CD8-positive, alpha-beta memory T cell (primary cell): ENCODE data around the gene BNC2. TPM values are rescaled to one million over a fixed set of nuclear protein-coding genes. Genes with fewer than 3 reads are reported as not detected.

Experiments
- CTCF ChIA-PET: fragments of 350-600 bp; sonication (Branson Sonifier 250); formaldehyde crosslinking; loops from one replicate; lab custom pipeline; 2021; ENCODE audit warnings: antibody characterized with exemption; lab: Charles Lee
- POLR2A ChIA-PET: fragments of 350-600 bp; sonication (Branson Sonifier 250); formaldehyde crosslinking; loops from one replicate; lab custom pipeline; 2021; ENCODE audit warnings: antibody characterized with exemption; lab: Charles Lee
- DNase-seq, 5 donors: peaks; one replicate each; pipeline versions ENCODE4 v3.0.0 to v3.0.0-alpha.2; 2020 to 2022; ENCODE audit warnings: mixed read lengths in 1 of 5
- H3K27ac ChIP-seq: one replicate; pipeline ENCODE4 v1.7.0; 2013; ENCODE audit warnings: low read depth, mild to moderate bottlenecking, low read length, moderate library complexity
- H3K27me3 ChIP-seq: 2 replicates; pipeline ENCODE4 v1.7.0; 2013; ENCODE audit warnings: low read length, mild to moderate bottlenecking; ENCODE audit not compliant: insufficient read depth, poor library complexity, severe bottlenecking
- H3K36me3 ChIP-seq: 2 replicates; pipeline ENCODE4 v1.7.0; 2013; ENCODE audit warnings: mild to moderate bottlenecking, low read length, moderate library complexity; ENCODE audit not compliant: insufficient read depth
- H3K4me1 ChIP-seq: 2 replicates; pipeline ENCODE4 v1.7.0; 2013; ENCODE audit warnings: mild to moderate bottlenecking, low read length, moderate library complexity; ENCODE audit not compliant: insufficient read depth
- H3K4me3 ChIP-seq: 2 replicates; pipeline ENCODE4 v1.7.0; 2013; ENCODE audit warnings: mild to moderate bottlenecking, low read length
- H3K9me3 ChIP-seq: 2 replicates; pipeline ENCODE4 v1.7.0; 2013; ENCODE audit warnings: mild to moderate bottlenecking, low read length
- H3K27ac Mint-ChIP-seq, 8 donors: one replicate each; pipeline ENCODE4 v1.8.0; 2020 to 2021; ENCODE audit warnings: mixed read lengths in 8 of 8, mild to moderate bottlenecking in 6 of 8, inconsistent platforms in 3 of 8, moderate library complexity in 3 of 8
- H3K27me3 Mint-ChIP-seq, 2 donors: one replicate each; pipeline ENCODE4 v1.8.0; 2020 to 2021; ENCODE audit warnings: mixed read lengths in 2 of 2, mild to moderate bottlenecking in 1 of 2, moderate library complexity in 1 of 2
- H3K36me3 Mint-ChIP-seq, 3 donors: one replicate each; pipeline ENCODE4 v1.8.0; 2020 to 2021; ENCODE audit warnings: mixed read lengths in 3 of 3, inconsistent platforms in 1 of 3, mild to moderate bottlenecking in 1 of 3
- H3K4me1 Mint-ChIP-seq, 3 donors: one replicate each; pipeline ENCODE4 v1.8.0; 2020 to 2021; ENCODE audit warnings: mixed read lengths in 3 of 3, inconsistent platforms in 1 of 3, mild to moderate bottlenecking in 1 of 3
- H3K4me3 Mint-ChIP-seq, 7 donors: one replicate each; pipeline ENCODE4 v1.8.0; 2020 to 2021; ENCODE audit warnings: mixed read lengths in 7 of 7, mild to moderate bottlenecking in 6 of 7, moderate library complexity in 4 of 7, inconsistent platforms in 2 of 7
- H3K9me3 Mint-ChIP-seq, 5 donors: one replicate each; pipeline ENCODE4 v1.8.0; 2020 to 2022; ENCODE audit warnings: mixed read lengths in 5 of 5, mild to moderate bottlenecking in 3 of 5, moderate library complexity in 2 of 5, inconsistent platforms in 1 of 5
- polyA plus RNA-seq: library from polyadenylated mRNA; unstranded; fragments of 300-500 nt; fragmentation: Illumina TruSeq; gene quantifications from one replicate; pipeline ENCODE4 v1.2.3, GENCODE V29; 2021
- total RNA-seq, 2 experiments: library from RNA; stranded (reverse); gene quantifications; one replicate each; pipeline ENCODE4 v1.2.3, GENCODE V29; 2021

Gene BNC2
- total and polyA plus RNA-seq, 3 experiments from 2014 or later = 0.18 TPM; not detected in 2

- no peaks in the 10 kb centered on the region for H3K4me1 Mint-ChIP-seq
- POLR2A ChIA-PET = no interaction called here
- Histone ChIP-seq H3K27me3 (no peaks in the 10 kb centered on the region), H3K36me3 (no peaks in the 10 kb centered on the region), H3K4me1 (no peaks in the 10 kb centered on the region), H3K4me3 (no peak overlapping the region), H3K27ac (no peak overlapping the region), H3K9me3 (no peaks in the 10 kb centered on the region)
- no peak overlapping the region for H3K4me3 Mint-ChIP-seq
- peaks cover 3 to 22% (median 5%) of the 10 kb centered on the region in 5 donors for H3K9me3 Mint-ChIP-seq
- CTCF ChIA-PET = no interaction called here
- no peaks in the 10 kb centered on the region for H3K36me3 Mint-ChIP-seq
- no peaks in the 10 kb centered on the region for H3K27me3 Mint-ChIP-seq
- DNase-seq = no peak
- no peak overlapping the region for H3K27ac Mint-ChIP-seq
Measured at GRCh38 chr9:16469184-16469583, 401.3 kb downstream of the BNC2 start.

GRCh38 chr9:16461851-16462250, 408.6 kb downstream of the BNC2 start:
- H3K36me3 Mint-ChIP-seq = no peaks in the 10 kb centered on the region
- no peak overlapping the region for H3K27ac Mint-ChIP-seq
- peaks cover 3 to 8% (median 8%) of the 10 kb centered on the region in 5 donors for H3K9me3 Mint-ChIP-seq

GRCh38 chr9:16461137-16461840, 409.2 kb downstream of the BNC2 start:
- Histone ChIP-seq H3K27ac (no peak overlapping the region), H3K4me3 (no peak overlapping the region), H3K4me1 (no peaks in the 10 kb centered on the region), H3K27me3 (no peaks in the 10 kb centered on the region), H3K9me3 (no peaks in the 10 kb centered on the region), H3K36me3 (no peaks in the 10 kb centered on the region)
- H3K27ac Mint-ChIP-seq = no peak overlapping the region
- POLR2A ChIA-PET = no interaction called here
- no peaks in the 10 kb centered on the region for H3K27me3 Mint-ChIP-seq
- peaks cover 3 to 8% (median 8%) of the 10 kb centered on the region in 5 donors for H3K9me3 Mint-ChIP-seq
- H3K4me3 Mint-ChIP-seq = no peak overlapping the region
- H3K4me1 Mint-ChIP-seq = no peaks in the 10 kb centered on the region
- no peaks in the 10 kb centered on the region for H3K36me3 Mint-ChIP-seq
- CTCF ChIA-PET = no interaction called here
- DNase-seq = no peak

More at GRCh38 chr9:16461851-16462250, 408.6 kb downstream of the BNC2 start:
- Mint-ChIP-seq H3K27me3 (no peaks in the 10 kb centered on the region), H3K4me1 (no peaks in the 10 kb centered on the region), H3K4me3 (no peak overlapping the region)
- Histone ChIP-seq H3K27ac (no peak overlapping the region), H3K9me3 (no peaks in the 10 kb centered on the region), H3K27me3 (no peaks in the 10 kb centered on the region), H3K36me3 (no peaks in the 10 kb centered on the region), H3K4me3 (no peak overlapping the region), H3K4me1 (no peaks in the 10 kb centered on the region)
- no peak for DNase-seq
- ChIA-PET CTCF (no interaction called here), POLR2A (no interaction called here)

GRCh38 chr9:16460696-16461095, 409.8 kb downstream of the BNC2 start:
- Histone ChIP-seq H3K4me3 (no peak overlapping the region), H3K4me1 (no peaks in the 10 kb centered on the region), H3K36me3 (no peaks in the 10 kb centered on the region), H3K27ac (no peak overlapping the region), H3K27me3 (no peaks in the 10 kb centered on the region), H3K9me3 (no peaks in the 10 kb centered on the region)
- no peaks in the 10 kb centered on the region for H3K27me3 Mint-ChIP-seq
- POLR2A ChIA-PET = no interaction called here
- no peaks in the 10 kb centered on the region for H3K36me3 Mint-ChIP-seq
- no peak for DNase-seq
- peaks cover 3 to 8% (median 8%) of the 10 kb centered on the region in 5 donors for H3K9me3 Mint-ChIP-seq
- CTCF ChIA-PET = no interaction called here
- H3K4me1 Mint-ChIP-seq = no peaks in the 10 kb centered on the region
- H3K4me3 Mint-ChIP-seq = no peak overlapping the region
- no peak overlapping the region for H3K27ac Mint-ChIP-seq

GRCh38 chr9:16459421-16460148, 410.9 kb downstream of the BNC2 start:
- DNase-seq = no peak
- H3K27me3 Mint-ChIP-seq = no peaks in the 10 kb centered on the region
- H3K4me3 Mint-ChIP-seq = no peak overlapping the region
- H3K4me1 Mint-ChIP-seq = no peaks in the 10 kb centered on the region
- no peak overlapping the region for H3K4me3 ChIP-seq
- no peaks in the 10 kb centered on the region for H3K27me3 ChIP-seq
- ChIA-PET POLR2A (no interaction called here), CTCF (interaction anchor here (1.3 kb wide), 1 partner anchor 11 kb away, joined by 3 read pairs; no protein-coding TSS in a partner anchor)
- H3K36me3 Mint-ChIP-seq = no peaks in the 10 kb centered on the region
- H3K27ac Mint-ChIP-seq = no peak overlapping the region
- no peak overlapping the region for H3K27ac ChIP-seq
- no peaks in the 10 kb centered on the region for H3K36me3 ChIP-seq
- no peaks in the 10 kb centered on the region for H3K4me1 ChIP-seq
- no peaks in the 10 kb centered on the region for H3K9me3 ChIP-seq
- peaks cover 1 to 11% (median 5%) of the 10 kb centered on the region in 5 donors for H3K9me3 Mint-ChIP-seq

GRCh38 chr9:16458696-16459420, 411.6 kb downstream of the BNC2 start:
- no peaks in the 10 kb centered on the region for H3K27me3 ChIP-seq
- H3K4me3 Mint-ChIP-seq = no peak overlapping the region
- H3K4me3 ChIP-seq = no peak overlapping the region
- no peak overlapping the region for H3K27ac ChIP-seq
- ChIA-PET POLR2A (no interaction called here), CTCF (interaction anchor here (1.3 kb wide), 1 partner anchor 10 kb away, joined by 3 read pairs; no protein-coding TSS in a partner anchor)
- no peaks in the 10 kb centered on the region for H3K4me1 Mint-ChIP-seq
- no peaks in the 10 kb centered on the region for H3K27me3 Mint-ChIP-seq
- no peaks in the 10 kb centered on the region for H3K36me3 ChIP-seq
- H3K4me1 ChIP-seq = no peaks in the 10 kb centered on the region
- no peaks in the 10 kb centered on the region for H3K9me3 ChIP-seq
- H3K27ac Mint-ChIP-seq = no peak overlapping the region
- H3K9me3 Mint-ChIP-seq = peaks cover 2 to 11% (median 5%) of the 10 kb centered on the region in 5 donors
- no peaks in the 10 kb centered on the region for H3K36me3 Mint-ChIP-seq
- no peak for DNase-seq

- H3K4me3 ChIP-seq = no peak overlapping the region
- ChIA-PET CTCF (no interaction called here), POLR2A (no interaction called here)
Measured at GRCh38 chr9:16455842-16456241, 414.6 kb downstream of the BNC2 start.

GRCh38 chr9:16453390-16453789, 417.1 kb downstream of the BNC2 start:
- Mint-ChIP-seq H3K27me3 (no peaks in the 10 kb centered on the region), H3K27ac (no peak overlapping the region), H3K4me1 (no peaks in the 10 kb centered on the region), H3K4me3 (no peak overlapping the region), H3K36me3 (peaks cover 0 to 2% (median 0%) of the 10 kb centered on the region in 3 donors), H3K9me3 (peaks cover 0 to 17% (median 5%) of the 10 kb centered on the region in 5 donors)
- H3K4me1 ChIP-seq = no peaks in the 10 kb centered on the region
- DNase-seq = no peak
- no peaks in the 10 kb centered on the region for H3K27me3 ChIP-seq
- H3K4me3 ChIP-seq = no peak overlapping the region
- CTCF ChIA-PET = no interaction called here
- POLR2A ChIA-PET = no interaction called here
- no peaks in the 10 kb centered on the region for H3K36me3 ChIP-seq
- no peaks in the 10 kb centered on the region for H3K9me3 ChIP-seq
- no peak overlapping the region for H3K27ac ChIP-seq

More at GRCh38 chr9:16455842-16456241, 414.6 kb downstream of the BNC2 start:
- H3K9me3 Mint-ChIP-seq = peaks cover 0 to 15% (median 6%) of the 10 kb centered on the region in 5 donors
- no peak overlapping the region for H3K27ac Mint-ChIP-seq
- H3K9me3 ChIP-seq = no peaks in the 10 kb centered on the region
- H3K36me3 ChIP-seq = no peaks in the 10 kb centered on the region
- DNase-seq = no peak
- H3K4me1 Mint-ChIP-seq = no peaks in the 10 kb centered on the region
- no peak overlapping the region for H3K4me3 Mint-ChIP-seq
- no peaks in the 10 kb centered on the region for H3K4me1 ChIP-seq
- peaks cover 0 to 2% (median 0%) of the 10 kb centered on the region in 3 donors for H3K36me3 Mint-ChIP-seq
- H3K27me3 Mint-ChIP-seq = no peaks in the 10 kb centered on the region
- H3K27ac ChIP-seq = no peak overlapping the region
- H3K27me3 ChIP-seq = no peaks in the 10 kb centered on the region
